Colonic mucosa (tissue), 4 donors: ENCODE data around the gene ARF3. TPM values are rescaled to one million over a fixed set of nuclear protein-coding genes. Genes with fewer than 3 reads are reported as not detected.
"Not testable (repeated sequence)": the region's sequence is repeated elsewhere in the genome, so short reads cannot be mapped to it uniquely, and the experiment has no call there.

Experiments used
- DNase-seq: peaks from one replicate; pipeline ENCODE4 v3.0.0-alpha.2; 2020
- H3K27ac ChIP-seq: fragments of 200-600 bp; one replicate; pipeline ENCODE4 v1.8.0; 2021
- H3K27me3 ChIP-seq: fragments of 200-600 bp; one replicate; pipeline ENCODE4 v1.8.0; 2021
- H3K36me3 ChIP-seq: fragments of 200-600 bp; one replicate; pipeline ENCODE4 v1.8.0; 2021
- H3K4me1 ChIP-seq: fragments of 200-600 bp; one replicate; pipeline ENCODE4 v1.8.0; 2021; ENCODE audit warnings: mild to moderate bottlenecking
- H3K4me3 ChIP-seq: fragments of 200-600 bp; one replicate; pipeline ENCODE4 v1.8.0; 2021
- H3K9ac ChIP-seq, 2 donors: one replicate each; pipeline ENCODE4 v1.7.0; 2013; ENCODE audit warnings: control low read depth in 2 of 2, low read depth in 2 of 2, low read length in 2 of 2
- H3K9me3 ChIP-seq: fragments of 200-600 bp; one replicate; pipeline ENCODE4 v1.8.0; 2021
- CTCF ChIP-seq: fragments of 200-600 bp; IDR thresholded peaks from one replicate; pipeline ENCODE4 v1.8.0; 2022; ENCODE audit warnings: antibody characterized with exemption, mild to moderate bottlenecking
- intact Hi-C: fragments of 100-400 bp; cut with DNase I; formaldehyde crosslinking; loops from one replicate; pipeline ENCODE4 v1.14.1; 2022
- total RNA-seq, 2 donors: library from RNA; stranded (reverse); fragmentation: NEBNext Ultra II Directional in 1 of 2; extraction: Animal tissue kit (Norgen Biotek cat#: 25700) in 1 of 2; gene quantifications; one replicate each; pipeline ENCODE4 v1.2.1, GENCODE V29; 2021
- donor health status: healthy.
- donor health status: DM: no; HTN: no; CAD: no.
- donor health status: DM: no; HTN: no; CAD: no.

The ARF3 gene
- total RNA-seq, 2 donors from 2014 or later, result 255 to 261 TPM

GRCh38 chr12:48924617-48925303, 32.5 kb downstream of the ARF3 start:
- intact Hi-C loops, result loop anchor here (5.0 kb wide), 1 partner anchor 63 kb away; no protein-coding TSS in a partner anchor
- H3K9ac ChIP-seq, result peak overlapping the region; percentile 74 to 82
- DNase-seq, result peak; percentile 61

DNA sequence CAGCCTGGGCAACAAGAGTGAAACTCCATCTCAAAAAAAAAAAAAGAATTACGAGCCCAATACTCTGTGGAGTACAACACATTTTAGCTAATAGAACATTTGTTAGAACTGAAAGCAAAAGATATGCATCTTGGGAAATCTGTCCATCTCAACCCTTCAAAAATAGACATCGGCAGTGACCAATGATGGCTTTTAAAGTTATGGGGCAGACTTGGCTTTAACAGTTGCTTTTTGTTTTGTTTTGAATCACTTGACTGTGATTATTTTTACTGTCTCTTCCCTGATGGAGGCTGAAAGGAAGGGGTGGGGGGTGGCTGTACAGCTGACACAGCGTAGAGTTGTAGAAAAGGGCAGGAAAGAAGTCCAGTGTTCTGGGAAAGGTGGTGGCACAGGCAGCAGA, 34.2 kb downstream of the ARF3 start:
- Histone ChIP-seq H3K27me3 (no peaks in the 10 kb centered on the region), H3K9me3 (no peaks in the 10 kb centered on the region), H3K4me3 (no peak overlapping the region), H3K27ac (no peak overlapping the region), H3K36me3 (no peaks in the 10 kb centered on the region), H3K9ac (no peak overlapping the region), H3K4me1 (no peaks in the 10 kb centered on the region)
- intact Hi-C loops, result loop anchor here (5.0 kb wide), 1 partner anchor 64 kb away; no protein-coding TSS in a partner anchor
- TF ChIP-seq CTCF, result no peak
- no peak for DNase-seq

More at GRCh38 chr12:48924617-48925303, 32.5 kb downstream of the ARF3 start:
- H3K4me1 ChIP-seq, result no peaks in the 10 kb centered on the region
- peak; percentile 38 for TF ChIP-seq CTCF
- H3K27me3 ChIP-seq, result no peaks in the 10 kb centered on the region
- no peaks in the 10 kb centered on the region for H3K9me3 ChIP-seq
- H3K4me3 ChIP-seq, result peak overlapping the region; percentile 96
- H3K36me3 ChIP-seq, result no peaks in the 10 kb centered on the region
- peak overlapping the region; percentile 60 for H3K27ac ChIP-seq

- H3K27me3 ChIP-seq, result no peaks in the 10 kb centered on the region
- H3K27ac ChIP-seq, result no peak overlapping the region
- no peak overlapping the region for H3K9ac ChIP-seq
- intact Hi-C loops, result no loop called here
- H3K9me3 ChIP-seq, result no peaks in the 10 kb centered on the region
- no peaks in the 10 kb centered on the region for H3K36me3 ChIP-seq
- no peaks in the 10 kb centered on the region for H3K4me1 ChIP-seq
- no peak for DNase-seq
- no peak overlapping the region for H3K4me3 ChIP-seq
- TF ChIP-seq CTCF, result no peak
These were observed 39.3 kb downstream of the ARF3 start for GRCh38 chr12:48917857-48918537.

- no peak for TF ChIP-seq CTCF
- Histone ChIP-seq H3K27me3 (no peaks in the 10 kb centered on the region), H3K36me3 (no peaks in the 10 kb centered on the region), H3K9ac (no peak overlapping the region), H3K27ac (no peak overlapping the region), H3K4me3 (no peak overlapping the region), H3K4me1 (no peaks in the 10 kb centered on the region), H3K9me3 (no peaks in the 10 kb centered on the region)
- DNase-seq, result no peak
- intact Hi-C loops, result no loop called here
These were observed 47.1 kb downstream of the ARF3 start for GRCh38 chr12:48910196-48910595.

GRCh38 chr12:48909698-48910097, 47.6 kb downstream of the ARF3 start:
- H3K4me1 ChIP-seq, H3K9me3 ChIP-seq, H3K27me3 ChIP-seq, DNase-seq, intact Hi-C loops, H3K36me3 ChIP-seq, H3K4me3 ChIP-seq, H3K9ac ChIP-seq, H3K27ac ChIP-seq: not testable (repeated sequence)

- Histone ChIP-seq H3K27me3 (no peaks in the 10 kb centered on the region), H3K4me3 (no peak overlapping the region), H3K9ac (no peak overlapping the region), H3K27ac (no peak overlapping the region), H3K4me1 (no peaks in the 10 kb centered on the region), H3K9me3 (no peaks in the 10 kb centered on the region), H3K36me3 (no peaks in the 10 kb centered on the region)
- no peak for TF ChIP-seq CTCF
- no peak for DNase-seq
- intact Hi-C loops, result no loop called here
These were observed 50.0 kb downstream of the ARF3 start for GRCh38 chr12:48907245-48907644.
